ENCODE data around the gene BCL6. TPM values are rescaled to one million over a fixed set of nuclear protein-coding genes. Genes with fewer than 3 reads are reported as not detected.

BCL6 gene
- total RNA-seq, 1 donor from 2014 or later = 47.7 TPM

GRCh38 chr3:187777331-187777941, 32.2 kb upstream of the BCL6 start:
- intact Hi-C loops (cut with micrococcal nuclease) = no loop called here
- DNase-seq = no peak
- TF ChIP-seq CTCF (IDR thresholded peaks at IDR 0.05; ENCODE audit: borderline replicate concordance) = no peak
- Histone ChIP-seq H3K9me3 (replicated peaks) (no peaks in the 10 kb centered on the region), H3K27ac (replicated peaks) (no peak overlapping the region), H3K4me3 (no peak overlapping the region), H3K4me1 (peaks cover 11% of the 10 kb centered on the region), H3K27me3 (ENCODE audit: low read depth) (no peaks in the 10 kb centered on the region), H3K36me3 (no peaks in the 10 kb centered on the region)

GRCh38 chr3:187775549-187775948, 30.3 kb upstream of the BCL6 start:
- Histone ChIP-seq H3K4me1 (peaks cover 11% of the 10 kb centered on the region), H3K9me3 (replicated peaks) (no peaks in the 10 kb centered on the region), H3K27me3 (ENCODE audit: low read depth) (no peaks in the 10 kb centered on the region), H3K36me3 (no peaks in the 10 kb centered on the region), H3K27ac (replicated peaks) (peak overlapping the region; percentile 9), H3K4me3 (no peak overlapping the region)
- intact Hi-C loops (cut with micrococcal nuclease) = no loop called here
- TF ChIP-seq CTCF (IDR thresholded peaks at IDR 0.05; ENCODE audit: borderline replicate concordance) = no peak
- DNase-seq = no peak

GRCh38 chr3:187774185-187774789, 29.0 kb upstream of the BCL6 start:
- H3K36me3 ChIP-seq = no peaks in the 10 kb centered on the region
- peaks cover 11% of the 10 kb centered on the region for H3K4me1 ChIP-seq
- no peak for TF ChIP-seq CTCF (IDR thresholded peaks at IDR 0.05; ENCODE audit: borderline replicate concordance)
- H3K27me3 ChIP-seq (ENCODE audit: low read depth) = no peaks in the 10 kb centered on the region
- no peaks in the 10 kb centered on the region for H3K9me3 ChIP-seq (replicated peaks)
- intact Hi-C loops (cut with micrococcal nuclease) = no loop called here
- H3K27ac ChIP-seq (replicated peaks) = no peak overlapping the region
- no peak for DNase-seq
- no peak overlapping the region for H3K4me3 ChIP-seq

- TF ChIP-seq CTCF (IDR thresholded peaks at IDR 0.05; ENCODE audit: borderline replicate concordance) = no peak
- Histone ChIP-seq H3K27me3 (ENCODE audit: low read depth) (no peaks in the 10 kb centered on the region), H3K36me3 (no peaks in the 10 kb centered on the region), H3K27ac (replicated peaks) (no peak overlapping the region), H3K4me1 (peaks cover 11% of the 10 kb centered on the region), H3K9me3 (replicated peaks) (no peaks in the 10 kb centered on the region), H3K4me3 (no peak overlapping the region)
- intact Hi-C loops (cut with micrococcal nuclease) = no loop called here
- no peak for DNase-seq
Observed at GRCh38 chr3:187773233-187774184, 28.2 kb upstream of the BCL6 start.

GRCh38 chr3:187770224-187770623, 25.0 kb upstream of the BCL6 start:
- Histone ChIP-seq H3K27ac (replicated peaks) (no peak overlapping the region), H3K36me3 (no peaks in the 10 kb centered on the region)
- TF ChIP-seq CTCF (IDR thresholded peaks at IDR 0.05; ENCODE audit: borderline replicate concordance) = no peak

More at GRCh38 chr3:187770224-187770623, 25.0 kb upstream of the BCL6 start:
- peaks cover 2% of the 10 kb centered on the region for H3K4me1 ChIP-seq
- H3K4me3 ChIP-seq = no peak overlapping the region
- H3K27me3 ChIP-seq (ENCODE audit: low read depth) = no peaks in the 10 kb centered on the region
- no peak for DNase-seq
- intact Hi-C loops (cut with micrococcal nuclease) = no loop called here
- no peaks in the 10 kb centered on the region for H3K9me3 ChIP-seq (replicated peaks)
